GM18505 (cell line): ENCODE measurements around the gene B3GALNT1.

Experiments
- ATAC-seq: cut with Tn5 transposase; IDR thresholded peaks from one replicate; pipeline ENCODE4 v1.9.1; 2021; ENCODE audit not compliant: unreplicated experiment
- POLR2A ChIP-seq: IDR thresholded peaks from 4 replicates; pipeline ENCODE4 v1.6.1; 2011; ENCODE audit warnings: borderline replicate concordance; ENCODE audit not compliant: insufficient read depth, insufficient read length; ENCODE audit errors: extremely low read depth

B3GALNT1 gene

DNA sequence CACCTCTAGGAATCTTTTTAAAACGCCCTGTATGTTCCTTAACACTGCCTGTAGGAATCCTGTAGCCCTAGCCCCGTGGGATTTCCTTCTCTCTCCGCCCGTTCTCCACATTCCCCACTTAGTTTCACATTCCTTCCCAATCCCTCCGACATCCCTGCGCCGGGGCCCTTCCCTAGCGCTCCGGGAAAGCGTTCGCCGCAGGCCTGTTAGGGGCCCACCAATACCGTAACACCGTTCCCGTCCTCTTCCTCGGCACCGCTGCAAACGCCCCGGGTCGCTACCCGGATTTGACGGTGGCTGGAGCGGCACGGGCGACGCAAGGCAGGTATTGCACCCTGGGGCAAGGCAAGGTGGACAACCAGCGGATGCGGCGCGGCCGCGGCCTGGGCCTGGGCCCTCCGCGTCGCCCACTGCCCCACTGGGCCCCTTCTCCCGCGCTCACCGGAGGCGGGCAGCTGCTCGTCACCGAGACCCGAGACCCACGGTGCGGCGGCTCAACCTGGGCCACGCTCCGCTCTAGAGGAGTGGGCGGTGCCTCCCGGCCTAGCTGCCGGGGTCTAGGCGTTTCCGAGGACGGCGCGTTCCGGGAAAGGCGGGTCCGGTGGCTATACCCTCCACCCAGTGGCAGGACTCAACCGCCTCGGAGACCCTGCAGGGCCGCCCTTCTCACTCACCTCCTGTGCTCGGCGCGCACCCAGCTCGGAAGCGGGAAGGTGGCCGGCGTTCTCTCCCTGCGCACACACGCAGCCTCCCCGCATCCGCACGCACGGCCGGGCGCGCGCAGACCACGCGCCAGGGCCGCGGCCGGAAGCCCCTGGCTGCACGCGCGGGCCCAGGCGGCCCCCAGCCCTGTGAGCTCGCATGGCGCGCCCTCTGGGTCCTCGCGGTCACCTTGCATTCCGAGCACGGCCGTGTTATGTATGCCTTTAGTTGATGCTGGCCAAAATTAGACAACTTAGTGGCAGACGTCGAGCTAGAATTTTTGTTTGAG, at the start of gene B3GALNT1:
Gene B3GALNT1 (minus strand): TSS at position 789 of the 991 bp plus-strand sequence. CDS start 18,595 bp downstream, outside the sequence.
- no peak for TF ChIP-seq POLR2A
- ATAC-seq, result peak; percentile 76

- no peak for TF ChIP-seq POLR2A
- ATAC-seq, result no peak
These were observed 48.3 kb upstream of the B3GALNT1 start for GRCh38 chr3:161153480-161153879.

DNA sequence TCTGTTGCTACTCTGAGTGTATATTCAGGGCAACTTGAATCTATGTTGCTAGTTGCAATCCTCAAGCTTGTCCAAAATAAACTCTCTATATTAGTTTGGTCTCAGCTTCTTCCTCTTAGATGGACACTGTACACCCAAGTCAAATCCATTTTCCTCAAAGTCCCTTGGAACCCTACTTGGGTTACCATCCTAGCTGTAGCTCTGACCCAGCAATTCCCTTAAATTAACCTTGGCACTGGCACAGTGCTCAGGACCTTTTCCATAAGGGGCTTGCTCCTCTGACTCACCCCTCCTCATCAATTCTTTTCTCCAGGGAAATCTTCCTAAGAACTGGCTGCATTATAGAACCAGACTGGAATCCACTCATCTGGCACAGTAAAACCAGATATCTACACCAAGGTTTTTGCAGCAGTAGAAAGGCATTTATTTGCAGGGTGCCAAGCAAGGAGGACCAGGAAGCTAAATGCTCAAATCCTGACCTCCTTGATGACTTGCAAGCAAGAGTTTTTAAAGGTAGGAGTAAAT, 44.9 kb upstream of the B3GALNT1 start:
- no peak for TF ChIP-seq POLR2A
- no peak for ATAC-seq

GRCh38 chr3:161149529-161149928, 44.4 kb upstream of the B3GALNT1 start:
- no peak for ATAC-seq
- TF ChIP-seq POLR2A, result no peak

- TF ChIP-seq POLR2A, result no peak
- ATAC-seq, result no peak
These were observed 43.8 kb upstream of the B3GALNT1 start for GRCh38 chr3:161148832-161149475.

DNA sequence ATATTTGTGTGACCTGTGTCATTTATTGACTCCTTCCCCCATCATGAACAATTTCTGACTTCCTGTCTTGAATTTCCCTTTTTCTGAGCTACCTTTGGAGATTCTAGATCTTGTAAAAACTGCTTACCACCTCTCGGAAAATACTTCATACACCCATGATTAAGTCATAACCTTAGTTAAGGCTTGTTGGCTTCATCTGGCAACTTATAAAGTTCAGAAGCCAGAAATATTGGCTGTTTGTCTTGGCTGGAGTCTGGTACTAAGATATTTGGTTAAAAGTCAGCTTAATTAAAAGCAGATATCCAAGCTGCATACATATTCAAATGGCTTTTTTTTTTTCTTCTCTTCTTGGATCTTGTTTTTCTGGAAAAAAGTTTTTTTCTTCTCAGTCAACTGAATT, 37.3 kb upstream of the B3GALNT1 start:
- ATAC-seq, result no peak
- no peak for TF ChIP-seq POLR2A

DNA sequence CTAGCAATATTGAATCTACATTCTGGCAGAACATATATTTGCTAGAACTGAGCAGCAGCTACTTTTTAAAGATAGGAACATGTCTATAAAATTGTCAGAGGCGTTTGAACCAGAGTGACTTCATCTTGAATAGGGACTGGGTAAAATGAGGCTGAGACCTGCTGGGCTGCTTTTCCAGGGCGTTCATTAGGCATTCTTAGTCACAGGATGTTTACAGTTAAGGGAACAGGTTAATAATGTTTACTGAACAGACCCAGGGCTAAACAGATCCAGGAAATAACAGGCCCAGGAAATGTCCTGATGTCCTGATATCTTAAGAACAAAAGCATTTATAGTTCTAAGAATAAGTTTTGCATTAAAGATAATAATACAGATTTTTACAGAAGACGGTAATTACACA, 34.5 kb upstream of the B3GALNT1 start:
- no peak for TF ChIP-seq POLR2A
- ATAC-seq, result no peak

DNA sequence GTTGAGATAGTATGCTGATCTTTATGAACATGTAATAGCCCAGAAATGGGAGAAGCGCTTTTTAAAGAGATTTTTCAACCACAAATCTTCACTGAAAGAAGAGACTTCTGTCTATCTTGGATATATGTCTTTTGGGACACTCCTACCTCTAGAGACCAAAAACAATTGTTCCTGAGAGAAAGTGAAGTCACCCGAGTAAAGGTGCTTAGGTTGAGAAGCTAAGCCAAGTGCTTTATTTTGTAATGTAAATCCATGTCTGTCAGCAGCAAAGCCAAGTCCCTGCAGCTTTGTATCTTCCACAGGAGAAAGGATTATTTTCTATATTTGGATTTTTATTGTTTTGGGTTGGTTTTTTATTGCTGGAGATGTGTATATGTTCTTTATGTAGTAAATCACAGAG, 32.1 kb upstream of the B3GALNT1 start:
- no peak for TF ChIP-seq POLR2A
- no peak for ATAC-seq

- ATAC-seq, result no peak
- no peak for TF ChIP-seq POLR2A
These were observed 27.2 kb upstream of the B3GALNT1 start for GRCh38 chr3:161132391-161132790.

- no peak for ATAC-seq
- no peak for TF ChIP-seq POLR2A
These were observed 21.3 kb upstream of the B3GALNT1 start for GRCh38 chr3:161126495-161126894.

DNA sequence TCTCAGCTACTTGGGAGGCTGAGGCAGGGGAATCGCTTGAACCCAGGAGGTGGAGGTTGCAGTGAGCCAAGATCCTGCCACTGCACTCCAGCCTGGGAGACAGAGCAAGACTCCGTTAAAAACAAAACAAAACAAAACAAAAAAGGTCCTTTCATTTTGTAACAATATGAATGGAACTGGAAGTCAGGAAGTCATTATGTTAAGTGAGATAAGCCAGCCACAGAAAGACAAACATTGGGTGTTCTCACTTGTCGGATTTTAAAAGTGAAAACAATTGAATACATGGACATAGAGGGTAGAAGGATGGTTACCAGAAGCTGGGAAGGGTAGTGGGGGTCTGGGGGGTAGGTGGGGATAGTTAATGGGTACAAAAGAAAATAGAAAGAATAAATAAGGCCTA, 12.5 kb upstream of the B3GALNT1 start:
- no peak for ATAC-seq
- TF ChIP-seq POLR2A, result no peak

DNA sequence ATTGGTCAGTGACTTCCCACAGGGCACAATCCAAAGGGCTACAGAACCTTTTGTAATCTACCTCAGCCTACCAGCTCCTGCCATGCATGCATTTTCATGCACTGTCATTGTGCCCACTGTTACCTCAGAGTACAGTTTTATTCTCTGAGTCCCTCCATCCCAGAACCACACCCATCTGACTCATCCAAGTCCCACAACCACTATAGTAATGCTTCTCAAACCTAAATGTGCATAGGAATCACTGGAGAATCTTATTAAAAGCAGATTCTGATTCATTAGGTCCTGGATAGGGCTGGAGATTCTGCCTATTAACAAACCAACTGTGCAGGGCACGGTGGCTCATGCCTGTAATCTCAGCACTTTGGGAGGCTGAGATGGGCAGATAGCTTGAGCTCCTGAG, 3.7 kb upstream of the B3GALNT1 start:
- ATAC-seq, result no peak
- TF ChIP-seq POLR2A, result no peak

GRCh38 chr3:161107311-161107710, 2.2 kb upstream of the B3GALNT1 start:
- TF ChIP-seq POLR2A, result no peak
- ATAC-seq, result no peak

DNA sequence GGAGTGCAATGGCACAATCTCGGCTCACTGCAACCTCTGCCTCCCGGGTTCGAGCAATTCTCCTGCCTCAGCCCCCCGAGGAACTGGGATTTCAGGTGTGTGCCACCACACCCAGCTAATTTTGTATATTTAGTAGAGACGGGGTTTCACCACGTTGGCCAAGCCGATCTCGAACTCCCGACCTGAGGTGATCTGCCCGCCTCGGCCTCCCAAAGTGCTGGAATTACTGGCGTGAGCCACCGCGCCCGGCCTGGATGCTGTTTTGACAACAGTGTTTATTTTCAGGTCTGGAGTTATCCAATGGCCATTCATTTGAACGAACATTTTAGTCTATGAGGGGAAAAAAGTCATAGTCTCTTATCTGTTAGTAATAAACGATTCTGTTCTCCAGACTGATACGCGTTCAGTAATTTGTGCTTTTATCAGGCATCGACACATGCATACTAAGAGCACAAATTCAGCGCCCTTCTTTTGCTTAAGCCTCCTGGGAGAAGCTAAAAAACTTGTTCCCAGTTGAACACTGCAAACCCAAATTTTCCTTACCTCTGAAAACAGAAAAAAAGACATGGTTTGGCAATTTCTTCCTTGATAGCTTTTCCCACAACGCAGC, 1.3 kb downstream of the B3GALNT1 start:
- TF ChIP-seq POLR2A, result no peak
- no peak for ATAC-seq

DNA sequence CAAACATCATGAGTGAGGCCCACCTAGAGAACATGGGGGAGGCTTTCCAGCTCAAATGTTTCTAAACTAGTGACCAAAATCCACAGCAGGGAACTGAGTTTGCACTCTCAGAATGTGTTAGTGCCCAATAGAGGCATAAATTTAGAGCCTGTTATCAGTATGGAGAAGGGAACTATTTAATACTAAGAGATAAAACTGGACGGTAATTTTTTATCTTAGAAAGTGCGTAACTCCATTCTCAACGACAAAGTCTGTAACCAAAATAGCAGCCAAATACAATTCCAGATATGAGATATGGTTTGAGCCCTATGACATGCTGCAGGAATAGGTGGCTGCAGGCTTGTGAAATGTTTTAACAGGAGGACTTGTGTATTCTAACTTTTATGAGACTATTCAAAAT, 3.5 kb downstream of the B3GALNT1 start:
- TF ChIP-seq POLR2A, result no peak
- no peak for ATAC-seq
